Karpas-422 (cell line): ENCODE results near the gene GSTT2. TPM values are rescaled to one million over a fixed set of nuclear protein-coding genes. Genes with fewer than 3 reads are reported as not detected.

Source experiments
- DNase-seq: peaks from one replicate; pipeline ENCODE4 v3.0.0-alpha.2; 2015
- H2AFZ ChIP-seq: fragments of 200-600 bp; sonication (generic); 2 replicates; pipeline ENCODE4 v1.6.1; 2014; ENCODE audit warnings: antibody characterized with exemption, low read length, mixed read lengths
- H3K27ac ChIP-seq: fragments of 200-600 bp; sonication (generic); 2 replicates; pipeline ENCODE4 v1.5.1; 2014; ENCODE audit warnings: mild to moderate bottlenecking, low read length, moderate library complexity
- H3K27me3 ChIP-seq: fragments of 200-600 bp; sonication (generic); 2 replicates; pipeline ENCODE4 v1.6.1; 2014; ENCODE audit warnings: low read length, mixed read lengths
- H3K36me3 ChIP-seq: fragments of 200-600 bp; sonication (generic); 2 replicates; pipeline ENCODE4 v1.6.1; 2014; ENCODE audit warnings: low read length, mixed read lengths; ENCODE audit not compliant: insufficient read depth
- H3K4me1 ChIP-seq: fragments of 200-600 bp; sonication (generic); 2 replicates; pipeline ENCODE4 v1.6.1; 2014; ENCODE audit warnings: mild to moderate bottlenecking, low read length, mixed read lengths
- H3K4me2 ChIP-seq: fragments of 200-600 bp; sonication (generic); 2 replicates; pipeline ENCODE4 v1.6.1; 2014; ENCODE audit warnings: low read length, low read depth, mild to moderate bottlenecking; ENCODE audit not compliant: poor library complexity, severe bottlenecking
- H3K4me3 ChIP-seq: fragments of 200-600 bp; sonication (generic); 2 replicates; pipeline ENCODE4 v1.5.1; 2014; ENCODE audit warnings: mild to moderate bottlenecking, antibody characterized with exemption, low read length, mixed read lengths
- H3K79me2 ChIP-seq: fragments of 200-600 bp; sonication (generic); 2 replicates; pipeline ENCODE4 v1.6.1; 2014; ENCODE audit warnings: mild to moderate bottlenecking, low read length, mixed read lengths
- H3K9ac ChIP-seq: fragments of 200-600 bp; sonication (generic); 2 replicates; pipeline ENCODE4 v1.6.0; 2014; ENCODE audit warnings: low read length
- H3K9me2 ChIP-seq: fragments of 200-600 bp; sonication (generic), shearing (Covaris generic); replicated peaks from 2 replicates; pipeline ENCODE4 v1.6.0; 2014; ENCODE audit warnings: mild to moderate bottlenecking, low read length, moderate library complexity; ENCODE audit not compliant: insufficient read depth
- H3K9me3 ChIP-seq: fragments of 300-700, 200-600 bp; sonication (generic); 2 replicates; pipeline ENCODE4 v1.6.1; 2014; ENCODE audit warnings: low read length, mixed read lengths
- H4K20me1 ChIP-seq: fragments of 200-600 bp; sonication (generic); 2 replicates; pipeline ENCODE4 v1.6.1; 2014; ENCODE audit warnings: mild to moderate bottlenecking, antibody characterized with exemption, low read length, low read depth; ENCODE audit not compliant: insufficient read depth
- total RNA-seq: library from RNA; depleted of rRNA; stranded (reverse); fragments of >200 nt; shearing (Covaris generic); gene quantifications from 2 replicates; pipeline ENCODE4 v1.2.3, GENCODE V29; 2014; ENCODE audit warnings: low replicate concordance; rRNA removed

GSTT2 gene
- total RNA-seq, 1 experiment from 2014 or later, result not detected

DNA sequence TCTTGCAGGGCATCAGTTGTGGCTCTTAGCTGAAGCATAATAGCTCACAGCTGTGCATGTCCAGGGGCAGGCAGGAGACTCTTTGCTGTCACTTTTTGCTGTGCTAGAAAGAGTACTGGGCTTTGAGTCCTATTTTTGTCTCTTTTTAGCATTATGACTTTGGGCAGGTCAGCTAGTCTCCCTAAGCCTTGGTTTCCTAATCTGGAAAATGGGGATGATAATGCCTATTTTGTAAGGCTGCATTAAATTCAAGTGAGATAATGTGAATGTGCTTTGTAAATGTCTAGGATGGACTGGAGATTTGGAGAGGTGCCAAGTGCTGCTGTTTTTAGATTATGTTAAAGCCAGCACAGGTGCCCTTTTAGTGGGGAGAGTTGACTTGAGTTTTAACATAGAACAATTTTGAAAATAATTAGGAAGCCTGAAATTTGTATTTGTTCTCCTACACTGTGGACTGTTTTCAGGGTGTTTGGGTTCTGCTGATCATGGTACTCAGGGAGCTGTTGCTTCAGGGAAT, 50.3 kb downstream of the GSTT2 start:
- H2AFZ ChIP-seq, result no peak overlapping the region
- no peak overlapping the region for H3K9ac ChIP-seq
- DNase-seq, result no peak
- H3K27ac ChIP-seq, result no peak overlapping the region
- peaks cover 30% of the 10 kb centered on the region for H3K4me1 ChIP-seq
- no peak overlapping the region for H3K4me3 ChIP-seq
- 0 out of 2 replicates have a peak, but pooled peaks cover 18% of the 10 kb centered on the region for H4K20me1 ChIP-seq
- no peaks in the 10 kb centered on the region for H3K9me2 ChIP-seq
- no peak overlapping the region for H3K4me2 ChIP-seq
- H3K27me3 ChIP-seq, result no peaks in the 10 kb centered on the region
- peaks cover 51% of the 10 kb centered on the region for H3K79me2 ChIP-seq
- H3K9me3 ChIP-seq, result no peaks in the 10 kb centered on the region
- no peaks in the 10 kb centered on the region for H3K36me3 ChIP-seq

Other genes with a start within 250 kb of the GSTT2 start
- 8.5 and 12.0 TPM in 2 replicates for gene ZNF70, start 229.0 kb upstream of the GSTT2 start, total RNA-seq
- gene VPREB3, start 225.7 kb upstream of the GSTT2 start, total RNA-seq, result 321 and 642 TPM in 2 replicates
- not detected in 2 replicates for gene C22orf15, start 217.1 kb upstream of the GSTT2 start, total RNA-seq
- gene CHCHD10, start 212.2 kb upstream of the GSTT2 start, total RNA-seq, result 115 and 220 TPM in 2 replicates
- gene MMP11, start 207.3 kb upstream of the GSTT2 start, total RNA-seq, result 48.2 and 84.2 TPM in 2 replicates
- gene SMARCB1, start 193.2 kb upstream of the GSTT2 start, total RNA-seq, result 400 and 531 TPM in 2 replicates
- gene DERL3, start 141.1 kb upstream of the GSTT2 start, total RNA-seq, result 16.3 and 21.7 TPM in 2 replicates
- gene SLC2A11, start 122.3 kb upstream of the GSTT2 start, total RNA-seq, result 30.3 and 45.6 TPM in 2 replicates
- gene MIF, start 85.8 kb upstream of the GSTT2 start, total RNA-seq, result 1,081 and 1,189 TPM in 2 replicates
- not detected in 2 replicates for gene GSTT2B, start 18.9 kb upstream of the GSTT2 start, total RNA-seq
- 5.2 and 6.0 TPM in 2 replicates for gene DDTL, start 13.2 kb upstream of the GSTT2 start, total RNA-seq
- gene DDT, start 5.7 kb upstream of the GSTT2 start, total RNA-seq, result 372 and 428 TPM in 2 replicates
- gene GSTT4, start 25.3 kb downstream of the GSTT2 start, total RNA-seq, result not detected in 2 replicates
- gene CABIN1, start 31.2 kb downstream of the GSTT2 start, total RNA-seq, result 56.7 and 97.0 TPM in 2 replicates
- gene SUSD2, start 201.4 kb downstream of the GSTT2 start, total RNA-seq, result 0.14 and 0.26 TPM in 2 replicates